ENCODE measurements around the gene ITFG1.
A peak's percentile ranks its signal among the peaks of the same experiment; 100 is the strongest.

ITFG1 gene

DNA sequence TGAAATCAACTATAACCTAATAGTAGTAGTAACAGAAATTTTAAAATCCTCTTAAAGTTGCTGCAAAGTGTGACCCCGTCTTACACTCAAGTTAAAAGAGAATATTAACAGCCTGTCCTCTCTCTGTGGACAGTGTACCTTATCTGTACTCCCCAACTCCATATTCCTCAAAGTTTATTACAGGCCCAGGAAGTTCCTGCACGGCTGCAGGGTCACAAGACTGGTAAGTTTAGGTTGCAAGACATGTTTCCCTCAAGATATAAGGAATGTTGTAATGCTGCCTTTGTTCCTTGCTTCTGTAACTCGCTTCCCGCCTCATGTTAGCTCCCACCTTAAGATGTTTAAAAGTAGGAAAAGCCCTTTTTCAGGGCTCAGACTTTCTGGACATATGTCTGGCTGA lies 72.2 kb downstream of the ITFG1 start:
- H3K4me1 ChIP-seq (ENCODE audit: control extremely low read depth in 1 of 4, control insufficient read depth in 4 of 4, insufficient read depth in 4 of 4, low read length in 3 of 4): peaks cover 2 to 11% (median 8%) of the 10 kb centered on the region in 4 experiments
- POLR2A ChIA-PET: no interaction called here
- no peak for DNase-seq
- H3K9me3 ChIP-seq (ENCODE audit: control extremely low read depth in 1 of 5, control insufficient read depth in 4 of 5, insufficient read depth in 2 of 5, low read depth in 1 of 5, low read length in 4 of 5): no peaks in the 10 kb centered on the region
- no peak overlapping the region for H3K4me3 ChIP-seq (ENCODE audit: control insufficient read depth in 1 of 7, extremely low read depth in 1 of 7, insufficient read depth in 4 of 7, low read depth in 2 of 7, low read length in 6 of 7)
- peak overlapping the region in 1 of 2 experiments; percentile 6 for H3K27ac ChIP-seq (ENCODE audit: insufficient read depth in 1 of 2, low read depth in 1 of 2, low read length in 2 of 2, poor library complexity in 1 of 2, severe bottlenecking in 2 of 2)
- 89% methylated on average over 3 of the region's 4 CpGs for WGBS (ENCODE audit: insufficient coverage)
- CTCF ChIA-PET: no interaction called here
- H3K36me3 ChIP-seq (ENCODE audit: control insufficient read depth in 4 of 4, insufficient read depth in 4 of 4, low read length in 3 of 4): peaks cover 0 to 10% (median 0%) of the 10 kb centered on the region in 4 experiments
- H3K27me3 ChIP-seq (replicated peaks in 2 of 5; ENCODE audit: control insufficient read depth in 4 of 5, insufficient read depth in 5 of 5, low read length in 4 of 5): no peaks in the 10 kb centered on the region

DNA sequence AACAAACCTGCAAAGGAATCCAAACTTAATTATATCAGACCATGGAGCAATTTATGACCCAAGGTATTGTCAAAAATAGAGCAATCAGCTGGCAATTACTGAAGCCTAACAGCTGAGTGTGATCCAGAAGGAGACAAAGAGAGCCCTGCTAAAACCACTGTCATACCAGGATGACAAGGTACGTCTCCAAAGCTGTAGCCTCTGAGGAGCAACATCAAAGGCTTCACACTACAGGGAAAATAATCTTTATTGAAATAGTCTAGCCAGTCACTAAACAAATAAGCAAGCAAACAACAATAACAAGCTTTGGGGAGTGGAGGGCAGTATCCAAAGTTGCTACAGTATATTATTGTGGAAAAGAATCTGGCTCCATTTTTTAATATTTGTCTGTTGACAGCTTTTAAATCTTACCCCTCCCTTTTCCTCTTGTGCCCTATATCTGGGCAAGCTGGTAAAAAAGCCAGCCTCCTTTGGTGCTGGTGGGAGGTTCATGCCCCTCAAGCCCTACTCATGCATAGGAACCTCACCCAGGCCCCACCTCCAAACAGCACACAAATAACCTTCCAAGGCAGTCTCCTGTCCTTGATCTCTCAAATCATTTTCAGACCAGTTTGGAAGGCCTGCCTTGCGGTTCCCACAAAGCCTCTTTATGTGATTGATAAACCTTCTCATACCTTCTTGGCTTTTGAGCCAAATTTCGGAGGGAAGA lies 73.7 kb downstream of the ITFG1 start:
- DNase-seq: no peak
- peaks cover 0 to 7% (median 4%) of the 10 kb centered on the region in 4 experiments for H3K4me1 ChIP-seq (ENCODE audit: control extremely low read depth in 1 of 4, control insufficient read depth in 4 of 4, insufficient read depth in 4 of 4, low read length in 3 of 4)
- no peak overlapping the region for H3K4me3 ChIP-seq (ENCODE audit: control insufficient read depth in 1 of 7, extremely low read depth in 1 of 7, insufficient read depth in 4 of 7, low read depth in 2 of 7, low read length in 6 of 7)
- H3K9me3 ChIP-seq (ENCODE audit: control extremely low read depth in 1 of 5, control insufficient read depth in 4 of 5, insufficient read depth in 2 of 5, low read depth in 1 of 5, low read length in 4 of 5): no peaks in the 10 kb centered on the region
- no peaks in the 10 kb centered on the region for H3K27me3 ChIP-seq (replicated peaks in 2 of 5; ENCODE audit: control insufficient read depth in 4 of 5, insufficient read depth in 5 of 5, low read length in 4 of 5)
- peaks cover 0 to 7% (median 3%) of the 10 kb centered on the region in 4 experiments for H3K36me3 ChIP-seq (ENCODE audit: control insufficient read depth in 4 of 4, insufficient read depth in 4 of 4, low read length in 3 of 4)
- ChIA-PET POLR2A (no interaction called here), CTCF (no interaction called here)
- WGBS (ENCODE audit: insufficient coverage): 100% methylated on average over 1 of the region's 3 CpGs
- no peak overlapping the region for H3K27ac ChIP-seq (ENCODE audit: insufficient read depth in 1 of 2, low read depth in 1 of 2, low read length in 2 of 2, poor library complexity in 1 of 2, severe bottlenecking in 2 of 2)

DNA sequence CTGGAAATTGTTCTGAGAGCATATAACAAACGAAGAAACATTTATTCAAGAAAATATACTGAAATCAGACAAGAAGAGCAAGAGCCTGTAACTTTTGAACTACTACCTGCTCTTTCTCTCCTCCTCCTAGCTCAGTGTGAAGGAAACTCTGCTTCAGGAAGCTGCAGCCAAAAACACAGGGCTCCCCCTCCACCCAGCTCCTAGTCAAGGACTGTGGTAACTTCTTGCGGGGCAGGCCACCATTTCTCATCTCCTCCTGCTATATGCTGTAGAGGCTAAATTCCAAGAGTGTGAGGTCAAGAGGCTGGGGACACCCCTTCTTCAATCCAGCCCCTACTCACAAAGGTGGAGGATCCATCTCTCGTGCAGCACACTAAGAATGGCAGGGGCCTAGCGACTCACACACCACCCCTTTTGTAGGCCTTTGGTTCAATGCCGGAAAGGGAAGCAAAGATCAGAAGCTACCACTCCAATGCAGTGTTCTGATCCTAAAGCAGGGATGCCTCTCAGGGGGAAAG lies 74.6 kb downstream of the ITFG1 start:
- WGBS (ENCODE audit: insufficient coverage): 100% methylated on average over 5 of the region's 5 CpGs
- H3K27ac ChIP-seq (ENCODE audit: insufficient read depth in 1 of 2, low read depth in 1 of 2, low read length in 2 of 2, poor library complexity in 1 of 2, severe bottlenecking in 2 of 2): no peak overlapping the region
- POLR2A ChIA-PET: interaction anchor here (0.6 kb wide), 1 partner anchor 1174 kb away, joined by 3 read pairs; no protein-coding TSS in a partner anchor
- no peaks in the 10 kb centered on the region for H3K27me3 ChIP-seq (replicated peaks in 2 of 5; ENCODE audit: control insufficient read depth in 4 of 5, insufficient read depth in 5 of 5, low read length in 4 of 5)
- no peak for DNase-seq
- H3K4me1 ChIP-seq (ENCODE audit: control extremely low read depth in 1 of 4, control insufficient read depth in 4 of 4, insufficient read depth in 4 of 4, low read length in 3 of 4): no peaks in the 10 kb centered on the region
- H3K4me3 ChIP-seq (ENCODE audit: control insufficient read depth in 1 of 7, extremely low read depth in 1 of 7, insufficient read depth in 4 of 7, low read depth in 2 of 7, low read length in 6 of 7): no peak overlapping the region
- H3K36me3 ChIP-seq (ENCODE audit: control insufficient read depth in 4 of 4, insufficient read depth in 4 of 4, low read length in 3 of 4): peaks cover 0 to 7% (median 3%) of the 10 kb centered on the region in 4 experiments
- CTCF ChIA-PET: no interaction called here
- H3K9me3 ChIP-seq (ENCODE audit: control extremely low read depth in 1 of 5, control insufficient read depth in 4 of 5, insufficient read depth in 2 of 5, low read depth in 1 of 5, low read length in 4 of 5): no peaks in the 10 kb centered on the region

DNA sequence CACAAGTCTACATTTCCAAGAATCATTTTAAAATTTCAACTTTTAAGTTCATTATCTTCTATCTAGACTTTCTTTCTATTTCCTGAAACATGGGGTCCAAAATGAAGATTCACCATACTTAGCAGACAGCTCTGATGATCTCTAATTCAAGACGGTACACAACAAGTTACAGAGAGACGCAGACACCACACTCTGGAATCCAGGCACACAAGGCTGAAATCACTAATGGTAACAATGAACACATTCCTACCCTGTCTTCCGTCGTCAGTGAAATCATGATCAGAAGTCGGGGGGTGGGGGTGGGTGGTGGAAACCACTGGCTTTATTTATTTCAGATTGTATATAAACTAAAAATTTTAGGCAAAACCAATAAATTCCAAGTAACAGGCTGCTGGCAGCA lies 78.5 kb downstream of the ITFG1 start:
- no peak for DNase-seq
- Histone ChIP-seq H3K27ac (ENCODE audit: insufficient read depth in 1 of 2, low read depth in 1 of 2, low read length in 2 of 2, poor library complexity in 1 of 2, severe bottlenecking in 2 of 2) (no peak overlapping the region), H3K27me3 (replicated peaks in 2 of 5; ENCODE audit: control insufficient read depth in 4 of 5, insufficient read depth in 5 of 5, low read length in 4 of 5) (no peaks in the 10 kb centered on the region), H3K36me3 (ENCODE audit: control insufficient read depth in 4 of 4, insufficient read depth in 4 of 4, low read length in 3 of 4) (peaks cover 0 to 4% (median 3%) of the 10 kb centered on the region in 4 experiments), H3K4me1 (ENCODE audit: control extremely low read depth in 1 of 4, control insufficient read depth in 4 of 4, insufficient read depth in 4 of 4, low read length in 3 of 4) (no peaks in the 10 kb centered on the region), H3K4me3 (ENCODE audit: control insufficient read depth in 1 of 7, extremely low read depth in 1 of 7, insufficient read depth in 4 of 7, low read depth in 2 of 7, low read length in 6 of 7) (no peak overlapping the region), H3K9me3 (ENCODE audit: control extremely low read depth in 1 of 5, control insufficient read depth in 4 of 5, insufficient read depth in 2 of 5, low read depth in 1 of 5, low read length in 4 of 5) (no peaks in the 10 kb centered on the region)
- POLR2A ChIA-PET: no interaction called here
- WGBS (ENCODE audit: insufficient coverage): 100% methylated on average over 1 of the region's 5 CpGs
- CTCF ChIA-PET: no interaction called here

DNA sequence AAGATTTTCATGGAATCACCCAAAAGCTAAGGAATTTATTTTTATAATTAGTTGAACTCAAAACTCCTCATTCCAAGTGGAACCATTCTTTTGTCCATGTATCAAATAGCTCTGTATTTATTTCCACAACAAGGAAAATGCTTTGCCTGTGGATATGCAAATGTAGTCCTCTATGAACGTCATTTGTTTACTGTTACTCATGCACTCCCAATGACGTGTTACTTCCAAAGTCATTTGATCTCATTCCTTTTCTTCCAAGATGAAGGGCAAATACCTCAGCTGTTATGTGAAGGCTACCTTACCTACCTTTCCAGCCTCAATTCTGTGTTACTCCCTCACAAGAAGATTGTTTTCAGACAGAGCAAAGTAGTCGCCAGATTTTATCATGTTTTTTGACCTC lies 83.7 kb downstream of the ITFG1 start:
- Histone ChIP-seq H3K27me3 (replicated peaks in 2 of 5; ENCODE audit: control insufficient read depth in 4 of 5, insufficient read depth in 5 of 5, low read length in 4 of 5) (no peaks in the 10 kb centered on the region), H3K27ac (ENCODE audit: insufficient read depth in 1 of 2, low read depth in 1 of 2, low read length in 2 of 2, poor library complexity in 1 of 2, severe bottlenecking in 2 of 2) (no peak overlapping the region), H3K9me3 (ENCODE audit: control extremely low read depth in 1 of 5, control insufficient read depth in 4 of 5, insufficient read depth in 2 of 5, low read depth in 1 of 5, low read length in 4 of 5) (no peaks in the 10 kb centered on the region), H3K4me3 (ENCODE audit: control insufficient read depth in 1 of 7, extremely low read depth in 1 of 7, insufficient read depth in 4 of 7, low read depth in 2 of 7, low read length in 6 of 7) (no peak overlapping the region), H3K36me3 (ENCODE audit: control insufficient read depth in 4 of 4, insufficient read depth in 4 of 4, low read length in 3 of 4) (peaks cover 2 to 9% (median 2%) of the 10 kb centered on the region in 4 experiments), H3K4me1 (ENCODE audit: control extremely low read depth in 1 of 4, control insufficient read depth in 4 of 4, insufficient read depth in 4 of 4, low read length in 3 of 4) (no peaks in the 10 kb centered on the region)
- CTCF ChIA-PET: no interaction called here
- POLR2A ChIA-PET: interaction anchor here (1.0 kb wide), 1 partner anchor 110 kb away, joined by 4 read pairs; no protein-coding TSS in a partner anchor
- WGBS (ENCODE audit: insufficient coverage): 100% methylated on average over 3 of the region's 3 CpGs
- no peak for DNase-seq

DNA sequence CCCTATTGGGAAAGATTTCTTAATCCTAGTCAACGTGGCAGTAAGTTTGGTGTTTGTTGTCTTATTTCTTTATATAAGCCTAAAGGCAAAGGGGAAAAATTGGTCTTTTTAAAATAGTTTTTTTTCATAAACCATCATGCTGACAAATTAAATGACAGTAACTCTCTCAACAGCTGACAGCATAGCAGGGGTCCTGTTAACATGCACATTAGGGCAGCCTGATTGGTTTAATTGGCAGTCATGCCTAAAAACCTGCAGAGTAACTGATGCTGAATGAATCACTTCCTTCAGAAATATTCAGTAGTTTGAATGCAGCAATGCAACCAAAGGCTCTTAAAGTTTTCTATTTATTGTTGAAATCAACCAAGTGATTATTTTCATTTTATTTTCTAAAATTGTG lies 85.4 kb downstream of the ITFG1 start:
- Histone ChIP-seq H3K4me1 (ENCODE audit: control extremely low read depth in 1 of 4, control insufficient read depth in 4 of 4, insufficient read depth in 4 of 4, low read length in 3 of 4) (no peaks in the 10 kb centered on the region), H3K27ac (ENCODE audit: insufficient read depth in 1 of 2, low read depth in 1 of 2, low read length in 2 of 2, poor library complexity in 1 of 2, severe bottlenecking in 2 of 2) (no peak overlapping the region), H3K36me3 (ENCODE audit: control insufficient read depth in 4 of 4, insufficient read depth in 4 of 4, low read length in 3 of 4) (peaks cover 2 to 15% (median 6%) of the 10 kb centered on the region in 4 experiments), H3K4me3 (ENCODE audit: control insufficient read depth in 1 of 7, extremely low read depth in 1 of 7, insufficient read depth in 4 of 7, low read depth in 2 of 7, low read length in 6 of 7) (no peak overlapping the region), H3K9me3 (ENCODE audit: control extremely low read depth in 1 of 5, control insufficient read depth in 4 of 5, insufficient read depth in 2 of 5, low read depth in 1 of 5, low read length in 4 of 5) (peaks cover 0 to 6% (median 3%) of the 10 kb centered on the region in 5 experiments), H3K27me3 (replicated peaks in 2 of 5; ENCODE audit: control insufficient read depth in 4 of 5, insufficient read depth in 5 of 5, low read length in 4 of 5) (no peaks in the 10 kb centered on the region)
- POLR2A ChIA-PET: no interaction called here
- no peak for DNase-seq
- WGBS (ENCODE audit: insufficient coverage): no CpG with 5 or more reads among the region's 1 CpG
- CTCF ChIA-PET: no interaction called here

DNA sequence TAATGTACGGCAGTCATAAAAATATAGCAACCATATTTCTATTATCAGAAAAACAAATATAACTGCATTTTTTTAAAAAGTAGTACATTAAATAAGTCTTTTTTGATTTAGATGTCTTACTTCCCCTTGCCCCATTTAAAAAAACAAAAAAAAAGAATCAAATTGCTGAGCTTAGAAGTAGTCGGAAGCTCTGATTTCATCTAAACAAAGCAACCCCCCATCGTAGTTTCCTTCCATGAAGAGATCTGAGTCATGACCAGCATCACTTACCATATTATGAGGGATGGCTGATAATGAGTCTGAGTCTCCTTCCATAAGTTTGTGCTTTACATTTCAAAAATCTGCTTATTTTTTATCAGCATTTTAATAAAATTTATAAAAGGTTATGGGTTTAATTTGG lies 86.2 kb downstream of the ITFG1 start:
- no peaks in the 10 kb centered on the region for H3K27me3 ChIP-seq (replicated peaks in 2 of 5; ENCODE audit: control insufficient read depth in 4 of 5, insufficient read depth in 5 of 5, low read length in 4 of 5)
- H3K36me3 ChIP-seq (ENCODE audit: control insufficient read depth in 4 of 4, insufficient read depth in 4 of 4, low read length in 3 of 4): peaks cover 2 to 21% (median 7%) of the 10 kb centered on the region in 4 experiments
- DNase-seq: no peak
- H3K9me3 ChIP-seq (ENCODE audit: control extremely low read depth in 1 of 5, control insufficient read depth in 4 of 5, insufficient read depth in 2 of 5, low read depth in 1 of 5, low read length in 4 of 5): peaks cover 0 to 13% (median 7%) of the 10 kb centered on the region in 5 experiments
- ChIA-PET CTCF (no interaction called here), POLR2A (no interaction called here)
- H3K4me1 ChIP-seq (ENCODE audit: control extremely low read depth in 1 of 4, control insufficient read depth in 4 of 4, insufficient read depth in 4 of 4, low read length in 3 of 4): no peaks in the 10 kb centered on the region
- no peak overlapping the region for H3K4me3 ChIP-seq (ENCODE audit: control insufficient read depth in 1 of 7, extremely low read depth in 1 of 7, insufficient read depth in 4 of 7, low read depth in 2 of 7, low read length in 6 of 7)
- H3K27ac ChIP-seq (ENCODE audit: insufficient read depth in 1 of 2, low read depth in 1 of 2, low read length in 2 of 2, poor library complexity in 1 of 2, severe bottlenecking in 2 of 2): no peak overlapping the region
- WGBS (ENCODE audit: insufficient coverage): 100% methylated on average over 1 of the region's 3 CpGs
